NCI-H748 treated with DMSO at 0.1 percent for 48 hours (cell line): ENCODE measurements around the gene IFNW1.

Experiments used
- DNase-seq: peaks from one replicate; lab custom pipeline; 2025; lab: John Stamatoyannopoulos, UW

The IFNW1 gene

DNA sequence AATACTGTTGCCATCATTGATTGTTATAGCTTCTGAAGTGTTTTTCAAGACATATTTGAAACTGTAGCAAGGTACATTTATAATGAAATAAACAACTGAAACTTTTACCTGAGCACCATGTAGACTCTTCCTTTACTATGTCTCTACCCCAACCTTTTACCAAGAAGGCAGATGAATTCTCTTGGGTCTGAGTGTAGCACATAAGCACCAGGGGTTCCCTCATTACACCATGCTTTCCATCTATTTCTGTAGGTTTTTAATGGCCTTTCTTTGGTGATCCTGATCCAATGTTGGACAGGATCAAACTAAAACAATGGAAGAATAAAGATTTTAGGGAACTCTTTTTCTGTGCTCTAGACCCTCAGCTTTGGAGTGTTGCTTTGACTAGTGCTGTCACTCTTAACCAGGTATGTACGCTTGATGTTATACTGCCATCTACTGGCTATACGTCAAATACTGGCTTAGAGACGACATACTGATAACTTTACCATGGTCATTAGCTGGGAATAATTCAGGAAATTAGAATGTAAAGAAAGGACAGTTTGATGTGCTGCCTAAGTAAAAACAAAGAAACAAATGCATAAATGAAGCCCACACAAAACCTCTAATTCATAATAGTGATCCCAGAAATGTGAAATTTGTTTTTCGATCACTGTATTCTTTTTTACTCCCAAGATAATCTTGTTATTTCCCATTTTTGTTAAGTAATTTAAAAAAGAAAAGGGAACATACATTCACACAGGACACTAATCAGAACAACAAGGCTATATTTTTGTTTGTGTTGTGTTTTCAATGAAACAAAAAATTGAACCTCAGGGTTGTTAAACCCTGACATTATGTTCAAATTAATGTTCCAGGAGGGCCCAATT lies 30.7 kb downstream of the IFNW1 start:
- DNase-seq = peak; percentile 62

DNA sequence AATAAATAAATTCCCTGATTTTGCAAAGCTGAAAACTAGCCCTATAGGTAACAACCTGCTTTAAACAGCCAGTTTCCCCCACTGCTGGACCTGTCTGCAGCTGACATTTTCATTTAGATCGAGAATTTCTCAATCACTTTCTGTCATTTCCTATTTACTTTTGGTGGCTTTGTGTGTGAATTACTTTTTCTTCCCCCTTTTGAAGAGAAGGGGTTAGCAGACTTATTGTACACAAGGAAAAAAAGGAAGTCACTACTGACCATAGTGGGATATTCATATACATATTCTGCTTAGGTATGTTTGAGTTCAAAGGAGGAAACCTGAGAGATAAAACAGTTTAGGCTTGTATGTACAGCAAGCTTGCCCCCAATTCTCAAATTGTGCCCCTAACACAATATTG lies 36.8 kb downstream of the IFNW1 start:
- no peak for DNase-seq

DNA sequence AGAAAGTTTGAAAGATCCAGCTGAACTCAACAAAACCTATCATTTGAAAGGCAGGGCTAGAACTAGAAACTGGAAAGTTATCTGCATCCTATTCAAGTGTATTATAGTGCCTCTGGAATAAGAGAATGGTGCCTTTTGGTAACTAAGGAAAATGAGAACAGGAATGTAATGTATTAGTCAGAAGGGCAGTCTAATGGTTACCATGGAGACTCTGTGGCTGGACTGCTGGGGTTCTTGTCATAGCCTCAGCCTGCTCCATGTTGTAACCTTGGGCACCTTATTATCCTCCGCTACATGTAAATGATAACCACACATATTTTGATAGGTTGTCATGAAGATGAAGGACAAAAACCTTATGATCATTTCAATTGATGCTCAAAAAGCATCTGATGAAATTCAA lies 39.3 kb downstream of the IFNW1 start:
- DNase-seq = no peak

DNA sequence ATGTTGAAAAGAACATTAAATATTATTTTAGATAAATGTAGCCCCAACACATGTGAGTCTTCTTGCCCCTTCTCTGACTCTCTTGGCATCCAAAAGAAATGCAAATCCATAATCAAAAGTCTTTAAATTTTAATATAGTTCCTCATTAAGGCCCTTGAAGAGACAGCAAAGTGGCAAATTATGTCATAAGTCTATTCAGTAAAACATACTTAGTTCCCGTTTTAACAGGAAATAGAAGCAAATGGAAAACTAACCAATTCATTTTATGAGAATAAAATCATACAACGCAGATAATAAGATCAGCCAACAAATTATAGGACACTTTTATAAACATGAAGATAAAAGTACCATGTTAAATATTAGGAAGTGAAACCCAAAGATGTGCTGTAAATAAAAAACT lies 43.8 kb downstream of the IFNW1 start:
- DNase-seq = no peak

GRCh38 chr9:21096901-21097255 lies 44.8 kb downstream of the IFNW1 start:
- DNase-seq = no peak

GRCh38 chr9:21096172-21096900 lies 45.3 kb downstream of the IFNW1 start:
- no peak for DNase-seq

DNA sequence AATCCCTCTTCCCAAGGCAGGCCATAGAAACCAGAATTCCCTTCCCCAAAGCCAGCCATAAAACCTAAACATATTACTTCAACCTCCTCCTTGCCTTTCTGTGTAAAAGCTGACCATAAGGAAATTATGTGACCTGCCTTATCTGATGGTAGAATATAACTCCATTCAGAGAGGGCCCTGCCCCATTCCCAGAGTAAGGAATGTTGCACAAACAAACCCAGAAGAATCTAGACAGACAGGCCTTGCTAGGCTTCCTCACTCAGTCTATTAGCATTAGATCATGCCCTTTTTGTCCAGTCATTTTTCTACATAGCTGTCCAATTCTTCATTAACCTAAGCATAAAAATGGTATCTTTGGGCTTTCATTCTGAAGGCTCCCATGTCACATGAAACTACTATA lies 46.1 kb downstream of the IFNW1 start:
- DNase-seq = no peak
